Measurements from ENCODE around the gene EPHA10. TPM values are rescaled to one million over a fixed set of nuclear protein-coding genes. Genes with fewer than 3 reads are reported as not detected.

Gene EPHA10
- total RNA-seq, 6 donors from 2014 or later: 0.76 to 1.7 (median 0.92) TPM; not detected in 2

DNA sequence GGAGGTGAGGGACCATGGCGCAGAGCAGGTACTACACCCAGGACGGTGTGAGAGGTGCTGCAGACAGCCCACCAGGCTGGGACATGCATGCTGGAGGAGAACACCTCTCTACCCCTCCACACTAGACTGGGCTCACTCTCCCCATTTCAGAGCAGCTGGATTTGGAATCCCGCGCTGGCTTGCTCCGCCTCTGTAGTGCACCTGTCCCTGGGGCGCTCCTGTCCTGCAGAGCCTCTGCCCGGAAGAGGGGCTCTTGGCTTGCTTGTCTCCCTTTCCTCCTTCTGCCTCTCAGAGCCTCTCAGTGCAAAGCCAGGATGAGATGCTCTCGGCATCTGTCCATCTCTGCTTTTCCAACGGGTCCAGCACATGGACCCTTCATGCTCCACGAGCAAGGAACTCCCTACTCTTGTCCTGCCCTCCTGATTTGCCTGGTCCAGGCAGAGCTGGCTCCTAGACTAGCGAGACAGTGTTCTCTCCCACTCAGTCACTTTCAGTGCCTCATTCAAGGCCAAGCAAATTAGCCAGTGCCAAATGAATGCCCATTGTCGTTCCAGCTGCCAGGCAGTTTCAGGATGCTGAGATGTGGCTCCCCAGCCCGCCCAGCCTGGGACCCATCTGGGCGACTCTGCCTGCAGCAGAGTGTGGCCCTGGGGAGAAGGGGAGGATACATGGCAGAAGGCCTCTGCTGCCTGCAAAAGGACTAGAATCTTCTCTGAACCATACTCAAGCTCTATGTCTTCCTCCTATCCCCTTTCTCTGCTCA is 38.9 kb downstream of the EPHA10 start:
- ATAC-seq (ENCODE audit: low FRiP score in 2 of 2) (no peak), DNase-seq (no peak)
- no peak overlapping the region for H3K4me3 ChIP-seq
- H3K27ac ChIP-seq: no peak overlapping the region
- WGBS, 2 donors: 78 to 81% methylated on average over 12 to 14 of the region's 14 CpGs
- H3K27me3 ChIP-seq: no peaks in the 10 kb centered on the region
- TF ChIP-seq EP300 (IDR thresholded peaks at IDR 0.05): no peak
- no peak for TF ChIP-seq POLR2A (IDR thresholded peaks at IDR 0.05)
- no peak for TF ChIP-seq POLR2AphosphoS5 (IDR thresholded peaks at IDR 0.05)
- TF ChIP-seq, protein P1, sequence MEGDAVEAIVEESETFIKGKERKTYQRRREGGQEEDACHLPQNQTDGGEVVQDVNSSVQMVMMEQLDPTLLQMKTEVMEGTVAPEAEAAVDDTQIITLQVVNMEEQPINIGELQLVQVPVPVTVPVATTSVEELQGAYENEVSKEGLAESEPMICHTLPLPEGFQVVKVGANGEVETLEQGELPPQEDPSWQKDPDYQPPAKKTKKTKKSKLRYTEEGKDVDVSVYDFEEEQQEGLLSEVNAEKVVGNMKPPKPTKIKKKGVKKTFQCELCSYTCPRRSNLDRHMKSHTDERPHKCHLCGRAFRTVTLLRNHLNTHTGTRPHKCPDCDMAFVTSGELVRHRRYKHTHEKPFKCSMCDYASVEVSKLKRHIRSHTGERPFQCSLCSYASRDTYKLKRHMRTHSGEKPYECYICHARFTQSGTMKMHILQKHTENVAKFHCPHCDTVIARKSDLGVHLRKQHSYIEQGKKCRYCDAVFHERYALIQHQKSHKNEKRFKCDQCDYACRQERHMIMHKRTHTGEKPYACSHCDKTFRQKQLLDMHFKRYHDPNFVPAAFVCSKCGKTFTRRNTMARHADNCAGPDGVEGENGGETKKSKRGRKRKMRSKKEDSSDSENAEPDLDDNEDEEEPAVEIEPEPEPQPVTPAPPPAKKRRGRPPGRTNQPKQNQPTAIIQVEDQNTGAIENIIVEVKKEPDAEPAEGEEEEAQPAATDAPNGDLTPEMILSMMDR (IDR thresholded peaks at IDR 0.05): no peak
- H3K4me1 ChIP-seq: no peaks in the 10 kb centered on the region
- no peaks in the 10 kb centered on the region for H3K36me3 ChIP-seq
- no peaks in the 10 kb centered on the region for H3K9me3 ChIP-seq

DNA sequence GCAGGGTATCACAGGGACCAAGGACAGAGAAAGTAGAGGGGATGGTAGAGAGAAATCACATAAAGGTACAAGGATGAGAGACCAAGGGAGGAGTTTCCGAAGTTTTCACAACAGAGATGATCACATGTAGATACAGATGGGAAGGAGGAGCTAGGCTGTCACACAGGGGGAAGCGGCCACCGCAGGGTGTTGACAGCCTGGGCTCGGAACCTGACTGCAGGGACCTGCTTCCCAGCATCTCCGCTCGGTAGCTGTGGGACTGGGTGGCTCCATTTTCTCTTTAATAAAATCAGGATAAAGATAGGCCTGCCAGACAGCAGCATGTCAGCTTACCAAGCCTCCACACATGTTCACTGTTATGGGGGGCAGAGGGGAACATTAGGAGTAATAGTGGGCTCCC is 40.3 kb downstream of the EPHA10 start:
- no peak for ATAC-seq (ENCODE audit: low FRiP score in 2 of 2)
- no peak for TF ChIP-seq POLR2AphosphoS5 (IDR thresholded peaks at IDR 0.05)
- TF ChIP-seq EP300 (IDR thresholded peaks at IDR 0.05): no peak
- TF ChIP-seq, protein P1 (IDR thresholded peaks at IDR 0.05): no peak
- no peak for TF ChIP-seq POLR2A (IDR thresholded peaks at IDR 0.05)
- DNase-seq: no peak

DNA sequence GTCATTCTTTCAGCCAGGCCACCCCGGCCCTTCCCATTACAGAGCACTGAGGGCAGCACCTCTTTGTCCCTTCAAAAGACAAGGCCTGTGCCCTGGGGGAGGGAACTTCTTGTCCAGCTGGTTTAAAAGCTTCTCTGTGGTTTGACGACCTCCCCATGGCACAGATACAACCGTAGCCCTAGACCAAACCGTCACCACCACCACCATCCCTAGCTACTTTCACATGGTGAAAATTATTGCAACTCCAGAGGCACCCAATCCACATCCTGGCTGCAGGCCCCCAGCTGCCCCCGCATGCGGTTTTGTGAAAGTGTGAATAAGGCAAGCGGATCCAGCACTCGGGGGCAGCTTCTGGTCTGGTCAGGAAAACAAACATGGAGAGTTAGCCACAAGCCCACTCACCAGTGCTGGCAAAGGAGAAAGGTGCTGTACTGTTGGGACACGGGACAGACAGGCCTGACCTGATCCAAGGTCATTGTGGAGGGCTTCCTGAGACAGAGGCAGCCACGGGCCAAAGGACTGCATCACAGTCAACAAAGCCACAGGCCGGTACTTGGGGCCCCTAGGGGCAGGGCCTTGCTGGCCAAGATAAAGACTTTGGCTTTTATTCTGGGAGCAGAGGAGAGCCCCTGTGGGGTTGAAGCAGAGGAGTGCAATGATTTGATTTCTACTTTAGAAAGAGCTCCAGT is 41.4 kb downstream of the EPHA10 start:
- ATAC-seq (ENCODE audit: low FRiP score in 2 of 2) (no peak), DNase-seq (no peak)
- Histone ChIP-seq H3K36me3 (no peaks in the 10 kb centered on the region), H3K27me3 (no peaks in the 10 kb centered on the region), H3K4me3 (no peak overlapping the region), H3K27ac (no peak overlapping the region), H3K4me1 (no peaks in the 10 kb centered on the region), H3K9me3 (no peaks in the 10 kb centered on the region)
- 37 to 71% methylated on average over 6 to 11 of the region's 11 CpGs for WGBS, 2 donors
- TF ChIP-seq EP300 (IDR thresholded peaks at IDR 0.05) (no peak), POLR2AphosphoS5 (IDR thresholded peaks at IDR 0.05) (no peak)

More for the DNA sequence above, 40.3 kb downstream of the EPHA10 start:
- H3K9me3 ChIP-seq: no peaks in the 10 kb centered on the region
- H3K27me3 ChIP-seq: no peaks in the 10 kb centered on the region
- 77 to 82% methylated on average over 6 of the region's 6 CpGs for WGBS, 2 donors
- no peak overlapping the region for H3K4me3 ChIP-seq
- no peaks in the 10 kb centered on the region for H3K4me1 ChIP-seq
- H3K27ac ChIP-seq: no peak overlapping the region
- no peaks in the 10 kb centered on the region for H3K36me3 ChIP-seq

DNA sequence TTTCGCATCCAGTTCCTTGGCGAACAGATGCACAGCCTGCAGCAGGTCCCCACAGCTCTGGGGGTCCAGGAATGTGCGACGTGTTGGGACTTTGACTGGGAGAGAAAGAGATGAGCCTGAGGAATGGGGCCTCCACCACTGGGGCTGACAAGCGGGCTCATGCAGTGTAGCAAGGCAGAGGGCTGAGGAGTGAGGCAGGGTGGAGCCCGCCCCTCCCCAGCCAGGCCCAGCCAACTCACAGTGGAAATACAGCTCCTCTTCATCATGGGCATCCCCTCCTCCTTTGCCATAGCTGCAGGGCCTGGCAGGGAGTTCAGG is 41.9 kb downstream of the EPHA10 start:
- no peaks in the 10 kb centered on the region for H3K27me3 ChIP-seq
- DNase-seq: peak in 1 of 2 donors; percentile 35

More for the DNA sequence above, 41.9 kb downstream of the EPHA10 start:
- Histone ChIP-seq H3K4me1 (no peaks in the 10 kb centered on the region), H3K36me3 (no peaks in the 10 kb centered on the region), H3K9me3 (no peaks in the 10 kb centered on the region), H3K27ac (no peak overlapping the region), H3K4me3 (no peak overlapping the region)
- TF ChIP-seq, protein P1 (IDR thresholded peaks at IDR 0.05): no peak
- no peak for ATAC-seq (ENCODE audit: low FRiP score in 2 of 2)
- WGBS, 2 donors: 82 to 85% methylated on average over 6 of the region's 6 CpGs
